B cell (primary cell): ENCODE results near the gene APMAP. TPM values are rescaled to one million over a fixed set of nuclear protein-coding genes. Genes with fewer than 3 reads are reported as not detected.

Experiments used
- ATAC-seq: fragments of 200-7000 bp; cut with Tn5 transposase; one replicate; pipeline ENCODE4 v1.10.0; 2021; ENCODE audit warnings: low read depth, mild to moderate bottlenecking, moderate number of reproducible peaks, moderate library complexity
- CTCF ChIA-PET: fragments of 350-600 bp; sonication (Branson Sonifier 250); formaldehyde crosslinking; loops from one replicate; lab custom pipeline; 2021; ENCODE audit warnings: antibody characterized with exemption, inconsistent platforms; lab: Charles Lee
- POLR2A ChIA-PET: fragments of 350-600 bp; sonication (Branson Sonifier 250); formaldehyde crosslinking; loops from one replicate; lab custom pipeline; 2021; ENCODE audit warnings: antibody characterized with exemption; lab: Charles Lee
- DNase-seq: peaks from one replicate; pipeline ENCODE4 v3.0.0; 2013
- H2AFZ ChIP-seq: 2 replicates; pipeline ENCODE4 v1.6.1; 2012; ENCODE audit warnings: mild to moderate bottlenecking, low read depth, low read length; ENCODE audit not compliant: insufficient read depth, poor library complexity, severe bottlenecking
- H3K27ac ChIP-seq, 2 donors: 1 replicate in 1 of 2; 2 replicates in 1 of 2; pipeline ENCODE4 v1.5.1; 2012 to 2013; ENCODE audit warnings: low read length in 2 of 2, mild to moderate bottlenecking in 2 of 2, moderate library complexity in 1 of 2
- H3K27me3 ChIP-seq, 4 experiments: fragments of 200-600 bp in 1 of 4; sonication (generic) in 1 of 4; replicated peaks in 1 of 4; 1 replicate in 2 of 4; 2 replicates in 2 of 4; pipeline versions ENCODE4 v1.6.1 to v1.7.0; 2013 to 2016; ENCODE audit warnings: low read length in 3 of 4, mild to moderate bottlenecking in 2 of 4, mixed read lengths in 1 of 4, moderate library complexity in 1 of 4; ENCODE audit not compliant: insufficient read depth in 4 of 4, control insufficient read depth in 3 of 4; ENCODE audit errors: control extremely low read depth in 1 of 4
- H3K36me3 ChIP-seq, 2 experiments: replicated peaks in 1 of 2; 1 replicate in 1 of 2; 2 replicates in 1 of 2; pipeline versions ENCODE4 v1.6.1 to v1.7.1; 2013; ENCODE audit warnings: low read length in 1 of 2; ENCODE audit not compliant: insufficient read depth in 2 of 2, control insufficient read depth in 1 of 2; ENCODE audit errors: control extremely low read depth in 1 of 2, extremely low read depth in 1 of 2
- H3K4me1 ChIP-seq, 2 donors: fragments of 200-600 bp in 1 of 2; sonication (generic) in 1 of 2; 1 replicate in 1 of 2; 2 replicates in 1 of 2; pipeline versions ENCODE4 v1.5.1 to v1.6.1; 2013 to 2017; ENCODE audit warnings: low read length in 2 of 2; ENCODE audit not compliant: control insufficient read depth in 2 of 2, insufficient read depth in 2 of 2
- H3K4me2 ChIP-seq: replicated peaks from 2 replicates; pipeline ENCODE3; 2012; ENCODE audit warnings: mild to moderate bottlenecking, low read depth, low read length; ENCODE audit not compliant: poor library complexity, severe bottlenecking
- H3K4me3 ChIP-seq, 5 experiments: fragments of 200-600 bp in 1 of 5; sonication (generic) in 1 of 5; 1 replicate in 3 of 5; 2 replicates in 2 of 5; pipeline versions ENCODE4 v1.5.1 to v1.7.0; 2011 to 2016; ENCODE audit warnings: low read length in 4 of 5, mild to moderate bottlenecking in 4 of 5, low read depth in 2 of 5, control low read depth in 1 of 5, moderate library complexity in 1 of 5; ENCODE audit not compliant: insufficient read depth in 1 of 5; ENCODE audit errors: control extremely low read depth in 1 of 5, extremely low read depth in 1 of 5
- H3K79me2 ChIP-seq: fragments of 200-600 bp; sonication (generic); one replicate; pipeline ENCODE4 v1.6.0; 2016; ENCODE audit warnings: low read length; ENCODE audit not compliant: control insufficient read depth, insufficient read depth
- H3K9ac ChIP-seq: fragments of 200-600 bp; sonication (generic); 2 replicates; pipeline ENCODE4 v1.6.1; 2017; ENCODE audit warnings: mild to moderate bottlenecking, low read length, moderate library complexity
- H3K9me3 ChIP-seq, 3 donors: one replicate each; pipeline versions ENCODE4 v1.6.1 to v1.7.1; 2013; ENCODE audit warnings: low read length in 2 of 3; ENCODE audit not compliant: control insufficient read depth in 2 of 3, insufficient read depth in 1 of 3; ENCODE audit errors: control extremely low read depth in 1 of 3
- H4K20me1 ChIP-seq: 2 replicates; pipeline ENCODE4 v1.6.0; 2012; ENCODE audit warnings: mild to moderate bottlenecking, low read length; ENCODE audit not compliant: insufficient read depth, control insufficient read depth, poor library complexity, severe bottlenecking
- H3K27ac Mint-ChIP-seq: one replicate; pipeline ENCODE4 v1.8.0; 2021; ENCODE audit warnings: mixed read lengths
- H3K27me3 Mint-ChIP-seq: one replicate; pipeline ENCODE4 v1.8.0; 2021; ENCODE audit warnings: mixed read lengths
- H3K4me1 Mint-ChIP-seq: one replicate; pipeline ENCODE4 v1.8.0; 2021; ENCODE audit warnings: mixed read lengths
- H3K4me3 Mint-ChIP-seq: one replicate; pipeline ENCODE4 v1.8.0; 2021; ENCODE audit warnings: mixed read lengths
- H3K9me3 Mint-ChIP-seq: one replicate; pipeline ENCODE4 v1.8.0; 2022; ENCODE audit warnings: mixed read lengths; ENCODE audit not compliant: insufficient read depth
- CTCF ChIP-seq: fragments of 200-600 bp; IDR thresholded peaks from one replicate; pipeline ENCODE4 v1.8.0; 2022; ENCODE audit warnings: antibody characterized with exemption, mild to moderate bottlenecking
- EZH2 ChIP-seq: IDR thresholded peaks from 2 replicates; pipeline ENCODE4 v1.6.1; 2012; ENCODE audit warnings: borderline replicate concordance, low read depth, mild to moderate bottlenecking, moderate library complexity, low read length; ENCODE audit not compliant: insufficient read depth, poor library complexity, severe bottlenecking
- WGBS: methylation state at CpG from one replicate; pipeline ENCODE4 v1.1.5; 2013; ENCODE audit warnings: missing lambda C conversion rate; ENCODE audit not compliant: insufficient coverage; 5-methylcytosine and 5-hydroxymethylcytosine counted together
- intact Hi-C: fragments of 100-400 bp; cut with micrococcal nuclease; formaldehyde crosslinking; loops from one replicate; pipeline ENCODE4 v1.10.0; 2022
- polyA plus RNA-seq: library from polyadenylated mRNA; depleted of rRNA; stranded (reverse); fragments of >200 nt; gene quantifications from 2 replicates; pipeline ENCODE4 v1.2.3, GENCODE V29; 2012
- small RNA-seq: library from RNA; depleted of rRNA; stranded (forward); fragments of <200 nt; gene quantifications from one replicate; pipeline ENCODE3, GENCODE V24; 2012; ENCODE audit warnings: low replicate concordance, low read depth; ENCODE audit not compliant: insufficient read length
- total RNA-seq, 2 donors: library from RNA; stranded (reverse); fragments of 120-200 nt in 1 of 2; gene quantifications; 1 replicate in 1 of 2; 2 replicates in 1 of 2; pipeline versions ENCODE4 v1.2.3 to v1.2.4, GENCODE V29; 2013 to 2022

Gene APMAP
- total and polyA plus RNA-seq, 2 donors (not counting 1 experiment from before 2014, with no cell fraction given) = 9.1 to 28.0 TPM

- Histone ChIP-seq H3K4me2 (no peak overlapping the region), H3K27ac (no peak overlapping the region), H3K79me2 (no peaks in the 10 kb centered on the region), H3K9me3 (peaks cover 0 to 17% (median 2%) of the 10 kb centered on the region in 3 donors), H2AFZ (no peak overlapping the region), H3K4me3 (no peak overlapping the region), H3K27me3 (peaks cover 0 to 7% (median 1%) of the 10 kb centered on the region in 4 experiments), H3K36me3 (no peaks in the 10 kb centered on the region), H3K4me1 (peaks cover 0 to 1% of the 10 kb centered on the region in 2 donors), H4K20me1 (no peaks in the 10 kb centered on the region), H3K9ac (no peak overlapping the region)
- DNase-seq (no peak), ATAC-seq (no peak)
- Mint-ChIP-seq H3K4me1 (no peaks in the 10 kb centered on the region), H3K4me3 (no peak overlapping the region), H3K27ac (no peak overlapping the region), H3K9me3 (peaks cover 1% of the 10 kb centered on the region), H3K27me3 (peaks cover 7% of the 10 kb centered on the region)
- ChIA-PET POLR2A (no interaction called here), CTCF (no interaction called here)
- WGBS = 88% methylated on average over 9 of the region's 9 CpGs
- no peak for TF ChIP-seq CTCF
- no peak for TF ChIP-seq EZH2
- intact Hi-C loops = no loop called here
Measured at GRCh38 chr20:24913076-24913628, 79.4 kb downstream of the APMAP start.

Small RNA genes lying within 50 kb of the gene (small RNA-seq; reads per million reads assigned to genes)
- not detected for gene RNU6-1257P

Other genes starting within 250 kb of the APMAP start
- gene CST7, start 43.5 kb downstream of the APMAP start, total RNA-seq = 0.56 and 0.94 TPM in 2 replicates
- 3.4 and 3.7 TPM in 2 replicates for gene CST7, start 43.5 kb downstream of the APMAP start, polyA plus RNA-seq
- 82.7 and 83.0 TPM in 2 replicates for gene ACSS1, start 65.4 kb upstream of the APMAP start, total RNA-seq
- gene ACSS1, start 65.4 kb upstream of the APMAP start, polyA plus RNA-seq = 95.5 and 103 TPM in 2 replicates
- gene VSX1, start 89.4 kb upstream of the APMAP start, total RNA-seq = not detected in 2 replicates
- not detected in 2 replicates for gene VSX1, start 89.4 kb upstream of the APMAP start, polyA plus RNA-seq
- gene ENTPD6, start 203.0 kb upstream of the APMAP start, total RNA-seq = 64.4 and 71.3 TPM in 2 replicates
- gene ENTPD6, start 203.0 kb upstream of the APMAP start, polyA plus RNA-seq = 79.8 and 103 TPM in 2 replicates